ENCODE measurements around the gene ATAT1. TPM values are rescaled to one million over a fixed set of nuclear protein-coding genes. Genes with fewer than 3 reads are reported as not detected.

ATAT1 gene
- total RNA-seq, 1 experiment from 2014 or later: 0.16 TPM

DNA sequence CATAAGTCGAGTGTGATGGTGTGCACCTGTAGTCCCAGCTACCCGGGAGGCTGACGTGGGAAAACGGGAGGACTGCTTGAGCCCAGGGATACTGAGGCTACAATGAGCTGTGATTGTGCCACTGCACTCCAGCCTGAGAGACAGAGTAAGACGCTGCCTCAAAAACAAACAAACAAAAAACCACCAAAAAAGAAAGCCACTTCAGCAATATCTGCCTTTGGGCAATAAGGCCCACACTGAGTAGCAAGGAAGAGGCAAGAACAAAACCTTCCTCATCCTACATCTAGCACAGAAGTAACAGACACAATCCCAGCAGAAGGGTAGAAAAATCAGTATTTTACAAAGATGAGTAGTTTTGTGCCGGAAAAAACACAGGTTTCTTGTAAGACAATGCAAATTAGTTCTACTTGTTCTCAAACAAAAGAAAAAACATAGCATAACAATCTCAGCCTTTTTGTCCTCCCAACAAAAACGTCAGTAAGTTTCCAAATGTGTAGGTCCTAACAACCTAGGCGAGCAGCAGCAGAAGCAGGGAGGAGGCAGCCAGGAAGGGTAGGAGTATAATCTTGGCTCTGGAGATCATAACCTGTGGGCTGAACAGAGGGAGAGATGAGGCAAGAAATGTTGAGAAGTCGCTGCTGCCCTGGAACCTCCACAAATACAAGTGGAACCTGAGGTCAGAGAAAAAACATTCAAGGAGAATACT, 15.4 kb upstream of the ATAT1 start:
- H3K36me3 ChIP-seq: peaks cover 55% of the 10 kb centered on the region
- DNase-seq: no peak
- H3K27me3 ChIP-seq: no peaks in the 10 kb centered on the region
- H3K9me3 ChIP-seq: no peaks in the 10 kb centered on the region
- no peak overlapping the region for H3K4me3 ChIP-seq

DNA sequence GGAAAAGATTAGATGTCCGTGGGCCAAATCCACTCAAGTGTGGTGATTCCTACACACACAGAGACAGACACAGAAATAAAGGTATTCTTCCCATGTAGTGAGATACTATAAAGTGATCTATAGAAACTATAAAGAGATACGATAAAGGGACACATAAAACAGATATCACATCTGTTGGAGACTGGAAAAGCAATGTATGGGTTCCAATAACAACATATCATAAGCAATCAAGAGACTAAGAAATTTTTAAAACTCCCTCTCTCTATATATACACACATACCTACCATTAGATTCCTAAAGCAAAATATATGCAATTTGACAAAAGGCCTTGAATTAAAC, 14.8 kb upstream of the ATAT1 start:
- no peak overlapping the region for H3K4me3 ChIP-seq
- DNase-seq: no peak
- no peaks in the 10 kb centered on the region for H3K27me3 ChIP-seq
- H3K9me3 ChIP-seq: no peaks in the 10 kb centered on the region
- peaks cover 55% of the 10 kb centered on the region for H3K36me3 ChIP-seq

DNA sequence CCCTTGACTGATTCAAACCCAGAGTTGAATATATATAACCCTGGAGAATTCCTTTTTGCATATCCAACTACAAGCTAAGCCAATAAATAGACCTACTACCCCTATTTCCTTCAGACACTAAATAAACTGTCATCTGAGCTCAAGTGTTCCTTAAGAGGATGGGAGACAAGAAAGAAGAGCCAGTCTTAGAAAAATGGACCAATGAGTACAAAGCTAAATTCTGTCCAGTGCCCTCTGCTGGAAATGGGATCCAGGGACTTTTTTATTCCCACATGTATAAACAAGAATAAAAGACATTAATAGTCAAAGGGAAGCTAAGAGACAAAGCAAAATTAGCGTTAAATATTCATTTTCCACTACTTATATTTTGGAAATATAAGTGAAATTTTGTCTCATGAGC, 14.5 kb upstream of the ATAT1 start:
- H3K36me3 ChIP-seq: peaks cover 53% of the 10 kb centered on the region
- DNase-seq: no peak

DNA sequence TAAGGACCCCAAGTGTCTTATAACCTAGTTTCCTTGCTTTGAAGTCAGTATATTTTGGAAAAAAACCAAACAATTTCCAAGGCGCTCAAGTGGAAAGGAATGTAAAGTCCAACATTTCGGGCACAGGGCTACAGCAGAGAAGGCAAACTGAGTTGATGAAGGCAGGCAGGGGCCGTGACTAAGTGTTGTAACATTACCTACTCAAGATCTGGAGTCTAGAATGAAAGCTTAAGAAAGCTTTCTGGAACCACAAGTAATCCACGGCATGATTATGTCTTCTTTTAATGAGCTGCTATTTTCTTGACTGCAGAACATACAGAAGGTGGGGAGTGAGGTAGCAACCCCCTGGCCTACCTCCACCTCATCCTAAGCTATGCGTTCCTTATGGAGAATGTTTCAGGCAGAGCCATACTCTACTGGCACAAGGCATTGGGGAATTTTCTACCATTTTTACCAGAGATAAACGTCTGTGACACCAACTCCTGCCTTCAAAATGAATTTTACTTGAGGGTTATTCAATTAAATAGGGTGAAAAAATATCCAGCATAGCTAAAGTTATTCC, 13.9 kb upstream of the ATAT1 start:
- Histone ChIP-seq H3K36me3 (peaks cover 48% of the 10 kb centered on the region), H3K4me3 (no peak overlapping the region), H3K9me3 (no peaks in the 10 kb centered on the region), H3K27me3 (no peaks in the 10 kb centered on the region)
- peak; percentile 32 for DNase-seq

More for the DNA sequence above, 14.5 kb upstream of the ATAT1 start:
- H3K4me3 ChIP-seq: no peak overlapping the region
- no peaks in the 10 kb centered on the region for H3K9me3 ChIP-seq
- no peaks in the 10 kb centered on the region for H3K27me3 ChIP-seq

DNA sequence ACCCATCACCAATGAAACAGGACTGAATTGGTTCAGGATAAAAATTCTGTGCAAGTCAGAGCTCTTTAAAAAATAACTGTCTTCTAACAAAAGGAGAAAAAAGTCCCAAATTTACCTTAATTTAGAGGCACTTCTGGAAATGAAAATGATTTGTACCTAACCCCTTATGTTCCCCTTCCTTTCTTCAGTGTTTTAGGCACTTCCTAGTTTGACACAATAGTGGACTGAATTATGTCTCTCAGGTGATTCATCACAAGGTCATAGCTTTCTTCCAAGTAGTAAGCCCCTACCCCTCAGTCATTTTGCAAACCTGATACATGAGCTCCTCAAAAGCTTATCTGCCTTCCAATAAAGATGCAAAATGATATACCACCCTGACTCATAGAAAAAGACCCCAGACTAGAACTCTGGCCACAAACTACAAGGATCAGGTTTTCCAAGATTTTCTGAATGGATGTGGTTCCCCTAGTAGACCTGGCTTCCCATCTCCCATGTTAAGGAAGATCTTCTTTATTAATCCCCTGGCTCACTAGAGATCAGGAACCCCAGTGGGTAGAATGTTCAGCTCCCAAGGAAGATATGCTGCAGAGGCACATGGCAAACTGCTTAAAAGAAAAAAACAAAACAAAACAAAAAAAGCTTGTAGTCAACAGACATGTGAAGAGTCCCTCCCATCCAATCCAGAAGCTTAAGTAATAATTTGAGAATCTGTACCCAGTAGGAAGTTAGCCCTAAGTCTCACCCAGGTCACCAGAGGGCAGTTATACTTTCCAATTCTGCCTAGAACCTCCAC, 13.2 kb upstream of the ATAT1 start:
- peaks cover 49% of the 10 kb centered on the region for H3K36me3 ChIP-seq
- H3K4me3 ChIP-seq: no peak overlapping the region
- no peaks in the 10 kb centered on the region for H3K27me3 ChIP-seq
- H3K9me3 ChIP-seq: no peaks in the 10 kb centered on the region
- no peak for DNase-seq

DNA sequence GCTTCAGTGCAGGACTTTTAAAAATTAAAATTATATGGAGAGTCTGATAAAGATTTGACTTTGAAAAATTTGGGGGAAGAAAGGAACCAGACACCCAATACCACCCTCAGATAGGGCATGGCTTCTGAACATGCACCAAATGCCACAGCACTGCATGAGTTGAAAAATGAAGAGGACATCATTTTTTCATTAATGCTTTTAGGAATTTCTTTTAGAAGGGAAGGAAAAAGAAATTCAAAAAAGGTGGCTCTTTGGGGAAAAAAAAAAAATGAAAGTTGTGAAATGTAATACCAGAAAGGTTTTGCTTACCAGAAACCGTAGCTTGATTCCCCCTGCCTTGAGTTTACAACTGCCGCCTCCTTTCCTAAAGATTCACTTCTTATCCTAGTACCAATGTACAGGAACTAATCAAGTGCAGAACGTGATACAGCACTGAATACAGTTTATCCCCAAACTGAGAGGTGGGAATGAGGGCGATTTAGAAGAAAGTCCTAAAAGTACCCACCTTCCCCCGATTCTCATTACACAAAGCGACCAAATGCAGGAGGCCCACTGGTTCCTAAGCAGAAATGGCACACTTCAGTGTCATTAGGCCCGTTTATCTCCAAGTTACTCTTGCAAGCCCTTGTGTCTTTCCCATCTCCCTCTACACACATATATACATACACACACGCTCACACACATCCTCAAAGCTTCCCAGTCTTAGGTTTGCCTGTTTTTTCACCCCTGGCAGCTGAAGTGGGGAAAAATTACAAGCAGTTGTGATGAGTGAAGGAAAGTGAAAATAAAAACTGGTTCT, 12.4 kb upstream of the ATAT1 start:
- peaks cover 49% of the 10 kb centered on the region for H3K36me3 ChIP-seq
- no peaks in the 10 kb centered on the region for H3K27me3 ChIP-seq
- DNase-seq: no peak
- H3K9me3 ChIP-seq: no peaks in the 10 kb centered on the region
- H3K4me3 ChIP-seq: peak overlapping the region; percentile 88

DNA sequence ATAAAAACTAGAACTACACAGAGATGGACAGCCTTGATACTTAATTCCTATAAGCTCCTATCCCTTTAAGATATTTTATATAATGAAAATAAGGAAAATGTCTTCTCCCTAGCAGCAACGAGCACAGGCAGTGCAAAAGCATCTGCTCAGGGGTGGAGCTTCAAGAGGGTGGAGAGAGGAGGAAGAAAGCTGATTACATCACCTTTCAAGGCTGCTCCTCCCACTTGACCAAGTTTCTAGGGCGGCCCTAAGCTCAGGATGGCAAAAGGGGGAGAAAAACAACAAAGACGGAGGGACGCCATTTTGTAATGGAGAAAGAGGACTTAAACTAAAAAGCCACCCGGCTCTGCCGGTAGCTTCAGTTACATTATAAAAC, 11.8 kb upstream of the ATAT1 start:
- Histone ChIP-seq H3K9me3 (no peaks in the 10 kb centered on the region), H3K27me3 (no peaks in the 10 kb centered on the region), H3K36me3 (peaks cover 50% of the 10 kb centered on the region), H3K4me3 (peak overlapping the region; percentile 88)
- peak; percentile 75 for DNase-seq

DNA sequence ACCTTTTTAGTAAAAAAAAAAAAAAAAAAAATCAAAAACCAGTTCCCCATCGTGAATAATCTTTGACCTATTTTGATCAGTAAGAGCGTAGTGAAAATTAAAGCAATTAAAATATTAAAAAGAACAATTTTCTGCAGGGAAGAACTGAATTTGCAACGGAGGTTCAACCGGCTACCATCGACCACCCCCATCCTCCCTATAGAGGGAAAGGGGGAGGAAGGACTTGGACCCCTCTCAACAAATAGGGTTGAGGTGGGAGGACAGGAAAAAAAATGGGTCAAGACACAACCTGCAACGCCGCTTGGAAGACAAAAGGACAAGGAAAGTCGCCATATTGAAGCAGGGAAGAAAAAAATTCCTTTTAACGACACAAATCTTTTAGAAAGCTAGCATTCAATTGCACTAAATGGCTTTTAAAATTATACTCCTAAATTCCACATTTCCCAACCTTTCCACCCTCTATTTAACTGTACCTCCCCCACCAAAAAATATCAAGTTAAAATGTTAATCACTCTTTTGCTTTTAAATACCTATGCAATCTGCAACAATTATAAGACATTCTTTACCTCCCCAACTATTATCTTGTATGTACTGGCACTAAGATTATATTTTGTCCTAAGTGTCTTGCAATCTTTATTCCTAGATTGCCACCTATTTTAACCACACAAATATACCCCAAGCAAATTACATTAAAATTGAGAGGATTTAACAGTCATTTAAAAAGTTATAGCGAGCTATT, 11.3 kb upstream of the ATAT1 start:
- Histone ChIP-seq H3K36me3 (peaks cover 47% of the 10 kb centered on the region), H3K4me3 (peak overlapping the region; percentile 88), H3K27me3 (no peaks in the 10 kb centered on the region), H3K9me3 (no peaks in the 10 kb centered on the region)
- peak; percentile 37 for DNase-seq

DNA sequence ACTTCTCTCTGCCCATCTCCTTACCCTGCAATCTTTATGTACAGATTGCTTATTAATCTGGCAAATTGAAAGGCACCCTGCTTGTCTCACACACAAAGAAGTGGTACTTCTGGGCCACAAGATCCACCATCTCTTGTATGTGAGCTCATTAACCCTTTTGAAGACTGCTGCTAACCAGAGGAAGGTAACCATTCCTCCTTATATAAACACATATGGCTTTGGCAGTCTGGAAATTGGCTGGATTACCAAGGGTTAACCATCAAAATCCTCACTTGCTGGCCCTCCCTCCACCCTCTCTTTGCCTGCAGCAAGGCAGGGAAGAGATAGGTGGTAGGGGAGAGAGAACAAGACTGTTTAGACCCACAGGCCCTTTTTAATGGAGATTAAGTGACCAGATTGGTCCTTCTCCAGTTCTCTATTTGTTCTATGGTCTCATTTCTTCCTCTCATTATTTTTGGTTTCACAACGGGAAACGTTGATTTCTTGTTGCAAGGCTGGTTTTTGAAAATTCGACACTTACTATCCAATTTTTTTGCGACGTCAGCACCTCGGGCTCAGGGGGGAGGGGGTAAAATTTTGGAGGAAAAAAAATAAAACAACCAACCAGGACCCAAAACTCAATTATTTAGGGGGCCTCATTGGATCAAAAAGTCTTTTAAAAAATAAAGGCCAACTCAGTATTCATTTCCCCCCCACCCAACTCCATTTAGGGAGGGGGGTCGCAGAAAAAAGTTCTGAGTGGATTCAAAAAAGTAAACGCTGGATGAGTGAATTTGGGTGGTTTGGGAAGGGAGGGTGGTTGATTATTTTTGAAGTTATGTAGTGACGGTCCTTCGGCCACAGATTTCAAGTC, 10.5 kb upstream of the ATAT1 start:
- Histone ChIP-seq H3K36me3 (peaks cover 51% of the 10 kb centered on the region), H3K27me3 (no peaks in the 10 kb centered on the region), H3K4me3 (peak overlapping the region; percentile 88), H3K9me3 (no peaks in the 10 kb centered on the region)
- no peak for DNase-seq

DNA sequence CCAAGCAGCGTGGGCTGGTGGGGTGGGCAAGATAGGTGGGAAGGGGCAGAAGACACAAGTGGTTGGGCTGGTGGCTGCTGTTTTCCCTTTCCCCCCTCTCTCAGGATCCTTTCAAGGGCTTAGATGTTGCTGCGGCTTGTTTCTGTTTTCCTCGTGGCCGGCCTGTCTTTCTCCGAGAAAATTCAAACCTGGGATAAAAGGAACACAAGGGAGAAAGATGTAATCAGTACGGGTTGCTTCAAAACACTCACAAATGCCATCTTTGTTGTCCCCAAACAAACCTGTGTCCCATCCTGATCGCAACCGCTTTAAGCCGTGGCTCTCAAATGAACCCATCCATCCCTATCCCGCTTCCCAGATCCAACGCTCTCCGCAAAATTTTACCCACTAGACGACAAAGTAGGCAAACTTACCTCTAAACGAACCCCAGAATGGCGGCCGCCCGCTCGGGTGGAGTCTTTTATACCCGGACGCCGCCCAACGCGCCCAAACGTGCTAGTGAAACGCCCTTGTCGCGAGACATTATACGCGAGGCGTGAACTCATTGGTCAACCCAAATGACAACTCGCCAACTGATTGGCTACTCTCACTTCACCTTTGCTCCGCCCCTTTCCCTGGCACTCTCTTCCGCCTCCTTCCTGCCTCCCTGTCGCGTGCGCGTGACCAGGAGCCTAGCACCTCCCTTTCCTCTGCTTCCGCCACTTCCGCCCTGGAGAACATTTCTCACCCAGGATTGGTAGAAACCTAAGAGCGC, 9.7 kb upstream of the ATAT1 start, which contains the start of gene PPP1R10:
PPP1R10 (minus strand) TSS at position 433 of the 754 bp plus-strand sequence. CDS start 7,299 bp downstream, outside the sequence.
- Histone ChIP-seq H3K36me3 (peaks cover 54% of the 10 kb centered on the region), H3K27me3 (no peaks in the 10 kb centered on the region), H3K9me3 (no peaks in the 10 kb centered on the region), H3K4me3 (peak within 1 kb of the TSS; percentile 88)
- DNase-seq: peak; percentile 97

DNA sequence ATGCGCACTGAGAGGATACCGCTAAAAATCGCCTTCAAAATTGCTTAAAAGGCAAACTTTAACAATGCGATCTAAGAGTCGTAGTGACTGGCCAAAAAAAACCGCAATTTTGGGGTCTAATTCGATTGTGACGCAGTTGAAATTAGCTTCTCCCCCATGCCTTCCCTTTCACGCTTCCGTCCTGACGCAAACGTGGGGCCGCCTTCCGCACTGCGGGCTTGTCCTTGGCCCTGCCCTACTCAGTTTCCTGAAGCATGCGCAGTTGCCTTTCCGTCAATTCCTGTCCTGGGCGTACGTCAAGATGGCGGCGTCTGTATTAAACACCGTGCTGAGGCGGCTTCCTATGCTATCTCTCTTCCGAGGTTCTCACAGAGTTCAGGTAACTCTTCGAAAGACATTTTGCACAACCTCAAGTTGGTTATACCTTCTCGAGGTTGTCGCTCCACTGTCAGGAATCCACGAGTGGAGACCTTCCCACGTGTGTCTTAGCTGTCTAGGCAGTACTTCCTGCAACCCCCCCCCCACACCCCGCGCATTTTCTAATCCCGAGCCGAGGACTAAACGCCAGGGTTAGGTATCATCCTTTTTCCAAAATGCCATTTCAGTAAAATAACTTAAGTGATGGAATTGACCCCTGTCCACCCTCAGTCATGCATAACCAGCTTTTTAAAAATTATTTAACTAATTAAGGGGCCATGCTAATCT, 9.0 kb upstream of the ATAT1 start, which contains the start of gene MRPS18B:
MRPS18B (plus strand) TSS at position 276 of the 705 bp plus-strand sequence; CDS start at position 302, 26 bp downstream.
- H3K36me3 ChIP-seq: peaks cover 54% of the 10 kb centered on the region

DNA sequence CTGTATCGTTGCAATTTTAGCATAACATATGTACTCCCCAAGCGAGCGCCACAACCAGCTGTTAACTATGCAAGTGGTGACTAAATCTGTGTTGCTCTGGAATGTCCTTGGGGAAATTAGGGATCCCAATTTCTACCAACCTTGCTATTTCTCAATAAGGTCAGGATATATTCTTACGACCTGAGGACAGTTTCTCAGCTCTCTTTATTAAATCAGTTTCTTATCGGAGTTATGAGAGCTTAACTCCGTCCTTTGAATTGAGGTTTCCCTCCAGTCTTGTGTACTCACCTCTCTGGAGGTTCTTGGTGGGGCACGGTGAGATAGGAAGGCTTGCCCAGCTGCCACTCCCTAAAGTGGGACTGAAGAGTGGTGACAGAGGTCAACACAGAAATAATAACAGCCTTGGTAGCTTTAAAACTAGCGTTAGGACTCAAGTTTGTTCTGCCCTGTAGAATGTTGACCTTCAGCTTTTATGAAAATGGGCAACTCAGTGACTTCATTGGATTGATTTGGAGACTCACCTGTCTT, 8.3 kb upstream of the ATAT1 start:
- H3K36me3 ChIP-seq: peaks cover 56% of the 10 kb centered on the region

More for the DNA sequence above, 9.0 kb upstream of the ATAT1 start, which contains the start of gene MRPS18B:
- H3K9me3 ChIP-seq: no peaks in the 10 kb centered on the region
- peak; percentile 93 for DNase-seq
- peak within 1 kb of the TSS; percentile 88 for H3K4me3 ChIP-seq
- no peaks in the 10 kb centered on the region for H3K27me3 ChIP-seq

DNA sequence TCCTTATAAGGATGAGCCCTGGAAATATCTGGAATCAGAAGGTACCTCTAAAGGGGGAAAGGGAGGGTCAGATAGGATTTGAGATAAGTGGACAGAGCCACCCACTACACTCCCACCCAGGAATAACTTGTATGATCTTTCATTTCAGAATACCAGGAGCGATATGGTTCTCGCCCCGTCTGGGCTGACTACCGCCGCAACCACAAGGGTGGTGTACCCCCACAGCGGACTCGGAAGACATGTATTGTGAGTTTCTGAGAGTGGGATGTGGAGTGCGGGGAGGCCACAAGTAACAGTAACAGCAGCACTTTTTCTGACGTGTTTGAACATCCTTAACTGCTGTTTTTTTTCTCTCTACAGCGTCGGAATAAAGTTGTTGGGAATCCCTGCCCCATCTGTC, 7.1 kb upstream of the ATAT1 start:
- Histone ChIP-seq H3K27me3 (no peaks in the 10 kb centered on the region), H3K4me3 (no peak overlapping the region), H3K9me3 (no peaks in the 10 kb centered on the region), H3K36me3 (peaks cover 54% of the 10 kb centered on the region)
- DNase-seq: no peak

More for the DNA sequence above, 8.3 kb upstream of the ATAT1 start:
- no peaks in the 10 kb centered on the region for H3K9me3 ChIP-seq
- H3K27me3 ChIP-seq: no peaks in the 10 kb centered on the region
- peak overlapping the region; percentile 88 for H3K4me3 ChIP-seq
- DNase-seq: no peak

DNA sequence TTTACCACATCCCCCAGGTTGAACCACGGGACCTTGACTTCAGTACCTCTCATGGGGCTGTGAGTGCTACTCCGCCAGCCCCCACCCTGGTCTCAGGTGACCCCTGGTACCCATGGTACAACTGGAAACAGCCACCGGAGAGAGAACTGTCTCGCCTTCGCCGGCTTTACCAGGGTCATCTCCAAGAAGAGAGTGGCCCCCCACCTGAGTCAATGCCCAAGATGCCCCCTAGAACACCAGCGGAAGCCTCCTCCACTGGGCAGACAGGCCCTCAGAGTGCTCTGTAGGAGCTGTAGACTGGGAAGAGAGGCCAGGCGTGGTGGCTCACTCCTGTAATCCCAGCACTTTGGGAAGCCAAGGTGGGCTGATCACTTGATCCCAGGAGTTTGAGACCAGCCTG, 1.2 kb upstream of the ATAT1 start:
- Histone ChIP-seq H3K9me3 (no peaks in the 10 kb centered on the region), H3K4me3 (no peak overlapping the region), H3K27me3 (no peaks in the 10 kb centered on the region), H3K36me3 (peaks cover 30% of the 10 kb centered on the region)
- DNase-seq: no peak

Data from MG63 (cell line).